ENCODE results near the gene HECTD2.

HECTD2 gene

GRCh38 chr10:91471602-91472001 is 61.5 kb downstream of the HECTD2 start:
- no peaks in the 10 kb centered on the region for H3K9me3 ChIP-seq (ENCODE audit: severe bottlenecking)
- no peak for TF ChIP-seq CTCF (IDR thresholded peaks at IDR 0.05; ENCODE audit: poor library complexity, severe bottlenecking)
- no peaks in the 10 kb centered on the region for H3K4me1 ChIP-seq (ENCODE audit: insufficient read depth, poor library complexity, severe bottlenecking)
- no peaks in the 10 kb centered on the region for H3K27me3 ChIP-seq (ENCODE audit: insufficient read depth, poor library complexity, severe bottlenecking)
- H3K27ac ChIP-seq (ENCODE audit: poor library complexity, severe bottlenecking) = no peak overlapping the region
- ATAC-seq (ENCODE audit: low read depth) (no peak), DNase-seq (ENCODE audit: low spot score) (no peak)
- H3K36me3 ChIP-seq (ENCODE audit: low read depth) = no peaks in the 10 kb centered on the region
- H3K4me3 ChIP-seq (ENCODE audit: severe bottlenecking) = no peak overlapping the region

GRCh38 chr10:91472911-91473310 is 62.8 kb downstream of the HECTD2 start:
- H3K27ac ChIP-seq (ENCODE audit: poor library complexity, severe bottlenecking) = no peak overlapping the region
- no peaks in the 10 kb centered on the region for H3K9me3 ChIP-seq (ENCODE audit: severe bottlenecking)
- TF ChIP-seq CTCF (IDR thresholded peaks at IDR 0.05; ENCODE audit: poor library complexity, severe bottlenecking) = no peak
- DNase-seq (ENCODE audit: low spot score) = no peak
- no peaks in the 10 kb centered on the region for H3K4me1 ChIP-seq (ENCODE audit: insufficient read depth, poor library complexity, severe bottlenecking)
- no peaks in the 10 kb centered on the region for H3K27me3 ChIP-seq (ENCODE audit: insufficient read depth, poor library complexity, severe bottlenecking)
- no peaks in the 10 kb centered on the region for H3K36me3 ChIP-seq (ENCODE audit: low read depth)
- H3K4me3 ChIP-seq (ENCODE audit: severe bottlenecking) = no peak overlapping the region
- no peak for ATAC-seq (ENCODE audit: low read depth)

GRCh38 chr10:91474009-91474408 is 63.9 kb downstream of the HECTD2 start:
- H3K9me3 ChIP-seq (ENCODE audit: severe bottlenecking) = no peaks in the 10 kb centered on the region
- no peak for TF ChIP-seq CTCF (IDR thresholded peaks at IDR 0.05; ENCODE audit: poor library complexity, severe bottlenecking)
- H3K27ac ChIP-seq (ENCODE audit: poor library complexity, severe bottlenecking) = no peak overlapping the region
- DNase-seq (ENCODE audit: low spot score) (no peak), ATAC-seq (ENCODE audit: low read depth) (no peak)
- no peaks in the 10 kb centered on the region for H3K36me3 ChIP-seq (ENCODE audit: low read depth)
- H3K27me3 ChIP-seq (ENCODE audit: insufficient read depth, poor library complexity, severe bottlenecking) = no peaks in the 10 kb centered on the region
- no peak overlapping the region for H3K4me3 ChIP-seq (ENCODE audit: severe bottlenecking)
- H3K4me1 ChIP-seq (ENCODE audit: insufficient read depth, poor library complexity, severe bottlenecking) = no peaks in the 10 kb centered on the region

- no peaks in the 10 kb centered on the region for H3K9me3 ChIP-seq (ENCODE audit: severe bottlenecking)
- no peaks in the 10 kb centered on the region for H3K27me3 ChIP-seq (ENCODE audit: insufficient read depth, poor library complexity, severe bottlenecking)
- no peak for TF ChIP-seq CTCF (IDR thresholded peaks at IDR 0.05; ENCODE audit: poor library complexity, severe bottlenecking)
- no peak overlapping the region for H3K4me3 ChIP-seq (ENCODE audit: severe bottlenecking)
- no peak overlapping the region for H3K27ac ChIP-seq (ENCODE audit: poor library complexity, severe bottlenecking)
- H3K36me3 ChIP-seq (ENCODE audit: low read depth) = no peaks in the 10 kb centered on the region
- no peak for ATAC-seq (ENCODE audit: low read depth)
- DNase-seq (ENCODE audit: low spot score) = no peak
- no peaks in the 10 kb centered on the region for H3K4me1 ChIP-seq (ENCODE audit: insufficient read depth, poor library complexity, severe bottlenecking)
Observed at GRCh38 chr10:91477236-91477635, 67.1 kb downstream of the HECTD2 start.

GRCh38 chr10:91479583-91479982 is 69.4 kb downstream of the HECTD2 start:
- DNase-seq (ENCODE audit: low spot score) = no peak
- Histone ChIP-seq H3K36me3 (ENCODE audit: low read depth) (peaks cover 4% of the 10 kb centered on the region; the same call in 1 of the 2 replicates), H3K4me1 (ENCODE audit: insufficient read depth, poor library complexity, severe bottlenecking) (no peaks in the 10 kb centered on the region), H3K27ac (ENCODE audit: poor library complexity, severe bottlenecking) (no peak overlapping the region), H3K4me3 (ENCODE audit: severe bottlenecking) (no peak overlapping the region), H3K9me3 (ENCODE audit: severe bottlenecking) (no peaks in the 10 kb centered on the region), H3K27me3 (ENCODE audit: insufficient read depth, poor library complexity, severe bottlenecking) (no peaks in the 10 kb centered on the region)
- ATAC-seq (ENCODE audit: low read depth) = no peak
- no peak for TF ChIP-seq CTCF (IDR thresholded peaks at IDR 0.05; ENCODE audit: poor library complexity, severe bottlenecking)
